Measurements from ENCODE around the gene QRICH2. TPM values are rescaled to one million over a fixed set of nuclear protein-coding genes. Genes with fewer than 3 reads are reported as not detected.
"Not testable (repeated sequence)": the region's sequence is repeated elsewhere in the genome, so short reads cannot be mapped to it uniquely, and the experiment has no call there.

The QRICH2 gene
- total RNA-seq, 1 donor from 2014 or later, result 3.8 TPM

GRCh38 chr17:76351526-76352071 is 43.5 kb upstream of the QRICH2 start:
- no peak overlapping the region for H2AFZ ChIP-seq (ENCODE audit: low read depth, low read length)
- H4K20me1 ChIP-seq (ENCODE audit: insufficient read depth, low read length), result peaks cover 15% of the 10 kb centered on the region
- H3K4me1 ChIP-seq (ENCODE audit: insufficient read depth, low read length), result peaks cover 15% of the 10 kb centered on the region
- peak overlapping the region; percentile 92 for H3K4me2 ChIP-seq (ENCODE audit: low read length)
- peak overlapping the region; percentile 5 for H3K9ac ChIP-seq (ENCODE audit: low read length)
- H3K9me3 ChIP-seq (ENCODE audit: insufficient read depth, low read depth, low read length), result no peaks in the 10 kb centered on the region
- no peak for FAIRE-seq
- H3K27me3 ChIP-seq (ENCODE audit: insufficient read depth, low read length), result no peaks in the 10 kb centered on the region
- H3K4me3 ChIP-seq (ENCODE audit: insufficient read depth, low read depth, low read length), result peak overlapping the region; percentile 8
- no peak overlapping the region for H3K27ac Mint-ChIP-seq (ENCODE audit: unreplicated experiment)
- peaks cover 40% of the 10 kb centered on the region for H3K79me2 ChIP-seq (ENCODE audit: insufficient read depth, low read length)
- H3K27me3 Mint-ChIP-seq (ENCODE audit: low read depth, unreplicated experiment), result no peaks in the 10 kb centered on the region
- H3K36me3 Mint-ChIP-seq (ENCODE audit: low read depth, unreplicated experiment), result peaks cover 5% of the 10 kb centered on the region
- no peak for TF ChIP-seq EZH2 (IDR thresholded peaks at IDR 0.05; ENCODE audit: insufficient read depth, low read length)
- no peak for TF ChIP-seq CTCF (IDR thresholded peaks at IDR 0.05; ENCODE audit: insufficient read depth, low read depth, low read length)
- peak overlapping the region; percentile 94 for H3K4me3 Mint-ChIP-seq (ENCODE audit: unreplicated experiment)
- H3K9me3 Mint-ChIP-seq (ENCODE audit: unreplicated experiment), result no peaks in the 10 kb centered on the region
- peaks cover 4% of the 10 kb centered on the region for H3K4me1 Mint-ChIP-seq (ENCODE audit: low read depth, unreplicated experiment)
- peaks cover 4% of the 10 kb centered on the region for H3K36me3 ChIP-seq (ENCODE audit: insufficient read depth, low read length)
- DNase-seq (ENCODE audit: low read depth), result no peak
- no peak overlapping the region for H3K27ac ChIP-seq (ENCODE audit: low read depth, low read length)

- Histone ChIP-seq H4K20me1 (ENCODE audit: insufficient read depth, low read length) (peaks cover 15% of the 10 kb centered on the region), H3K9ac (ENCODE audit: low read length) (no peak overlapping the region), H2AFZ (ENCODE audit: low read depth, low read length) (no peak overlapping the region), H3K36me3 (ENCODE audit: insufficient read depth, low read length) (peaks cover 14% of the 10 kb centered on the region), H3K27ac (ENCODE audit: low read depth, low read length) (no peak overlapping the region), H3K9me3 (ENCODE audit: insufficient read depth, low read depth, low read length) (no peaks in the 10 kb centered on the region), H3K4me1 (ENCODE audit: insufficient read depth, low read length) (peaks cover 15% of the 10 kb centered on the region), H3K27me3 (ENCODE audit: insufficient read depth, low read length) (no peaks in the 10 kb centered on the region), H3K4me3 (ENCODE audit: insufficient read depth, low read depth, low read length) (no peak overlapping the region), H3K79me2 (ENCODE audit: insufficient read depth, low read length) (peaks cover 40% of the 10 kb centered on the region), H3K4me2 (ENCODE audit: low read length) (no peak overlapping the region)
- Mint-ChIP-seq H3K9me3 (ENCODE audit: unreplicated experiment) (no peaks in the 10 kb centered on the region), H3K27ac (ENCODE audit: unreplicated experiment) (no peak overlapping the region), H3K36me3 (ENCODE audit: low read depth, unreplicated experiment) (peaks cover 10% of the 10 kb centered on the region), H3K4me3 (ENCODE audit: unreplicated experiment) (no peak overlapping the region), H3K27me3 (ENCODE audit: low read depth, unreplicated experiment) (no peaks in the 10 kb centered on the region), H3K4me1 (ENCODE audit: low read depth, unreplicated experiment) (peaks cover 7% of the 10 kb centered on the region)
- FAIRE-seq (no peak), DNase-seq (ENCODE audit: low read depth) (no peak)
- TF ChIP-seq EZH2 (IDR thresholded peaks at IDR 0.05; ENCODE audit: insufficient read depth, low read length) (no peak), CTCF (IDR thresholded peaks at IDR 0.05; ENCODE audit: insufficient read depth, low read depth, low read length) (no peak)
These were observed 42.4 kb upstream of the QRICH2 start for GRCh38 chr17:76350463-76350862.

GRCh38 chr17:76346936-76347335 is 38.9 kb upstream of the QRICH2 start:
- not testable (repeated sequence) for H3K27me3 Mint-ChIP-seq (ENCODE audit: low read depth, unreplicated experiment); H3K9me3 Mint-ChIP-seq (ENCODE audit: unreplicated experiment); H3K27ac ChIP-seq (ENCODE audit: low read depth, low read length); H3K4me3 Mint-ChIP-seq (ENCODE audit: unreplicated experiment); H3K4me3 ChIP-seq (ENCODE audit: insufficient read depth, low read depth, low read length); H3K27me3 ChIP-seq (ENCODE audit: insufficient read depth, low read length); H3K4me2 ChIP-seq (ENCODE audit: low read length); H3K4me1 ChIP-seq (ENCODE audit: insufficient read depth, low read length); FAIRE-seq; H3K9me3 ChIP-seq (ENCODE audit: insufficient read depth, low read depth, low read length); H3K9ac ChIP-seq (ENCODE audit: low read length); H3K4me1 Mint-ChIP-seq (ENCODE audit: low read depth, unreplicated experiment); H3K27ac Mint-ChIP-seq (ENCODE audit: unreplicated experiment); H2AFZ ChIP-seq (ENCODE audit: low read depth, low read length); DNase-seq (ENCODE audit: low read depth)
- H4K20me1 ChIP-seq (ENCODE audit: insufficient read depth, low read length), result peaks cover 12% of the 10 kb centered on the region
- H3K36me3 Mint-ChIP-seq (ENCODE audit: low read depth, unreplicated experiment), result peaks cover 13% of the 10 kb centered on the region
- peaks cover 27% of the 10 kb centered on the region for H3K36me3 ChIP-seq (ENCODE audit: insufficient read depth, low read length)
- H3K79me2 ChIP-seq (ENCODE audit: insufficient read depth, low read length), result peaks cover 32% of the 10 kb centered on the region

Measured in astrocyte (in vitro differentiated cells and primary cell).